NCI-H69 (cell line): ENCODE data around the gene HSPBP1.
A peak's percentile ranks its signal among the peaks of the same experiment; 100 is the strongest.

ENCODE experiments used
- DNase-seq: peaks from one replicate; lab custom pipeline; 2025; lab: John Stamatoyannopoulos, UW

HSPBP1 gene

DNA sequence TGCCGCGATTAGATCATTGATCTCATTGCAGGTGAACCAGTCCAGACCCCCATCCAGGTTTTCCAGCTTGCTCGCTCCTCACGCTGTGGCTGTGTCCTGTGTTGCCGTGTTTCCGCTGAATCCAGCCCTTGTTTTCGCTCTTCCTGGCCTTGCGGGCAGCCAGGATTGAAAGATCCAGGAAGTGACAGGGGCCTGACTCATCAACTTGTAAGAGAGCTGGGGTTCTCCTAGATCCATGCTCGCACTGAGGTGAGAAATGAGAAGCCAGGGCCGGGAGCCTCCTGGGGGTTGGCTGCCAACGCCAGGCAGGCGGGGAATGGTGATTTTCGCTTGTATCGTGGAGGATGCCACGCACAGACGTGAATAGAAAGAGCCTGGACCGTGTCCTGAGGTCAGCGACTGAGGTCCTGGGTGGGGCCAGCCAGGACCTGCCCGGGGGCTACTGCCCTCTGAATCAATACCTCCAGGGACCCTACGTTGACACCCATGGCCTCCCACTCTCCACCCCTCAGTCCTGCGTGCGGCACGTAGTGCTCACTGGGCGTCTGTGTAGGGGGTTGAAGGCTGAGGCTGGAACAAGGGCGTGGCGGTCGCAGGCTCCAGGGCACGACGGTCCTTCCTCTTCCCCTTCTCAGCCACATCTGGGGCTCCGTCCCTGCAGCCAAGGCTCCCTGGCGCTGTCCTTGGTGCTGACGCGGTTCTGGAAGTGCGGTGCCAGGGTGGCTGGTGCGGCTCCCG, 63.3 kb downstream of the HSPBP1 start:
- DNase-seq: peak; percentile 98

DNA sequence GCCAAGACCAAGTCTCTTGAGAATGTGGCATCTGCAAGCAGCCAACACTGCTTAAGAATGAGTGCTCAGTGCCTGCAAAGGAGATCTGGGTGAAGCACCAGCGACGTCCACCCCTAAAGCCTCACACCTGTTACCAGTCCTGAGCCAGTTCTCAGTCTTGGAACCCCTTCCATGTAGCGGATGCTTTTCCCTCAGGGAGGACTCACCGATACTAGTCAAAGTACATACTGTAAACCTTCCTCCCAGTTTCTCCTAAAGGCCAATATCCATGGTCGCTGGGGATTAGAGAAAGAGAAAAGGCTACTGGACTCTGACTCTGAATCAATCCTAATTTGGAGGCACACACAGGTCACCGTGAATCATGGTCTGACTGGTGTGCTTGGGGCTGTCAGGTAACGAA, 66.4 kb downstream of the HSPBP1 start:
- DNase-seq: no peak

DNA sequence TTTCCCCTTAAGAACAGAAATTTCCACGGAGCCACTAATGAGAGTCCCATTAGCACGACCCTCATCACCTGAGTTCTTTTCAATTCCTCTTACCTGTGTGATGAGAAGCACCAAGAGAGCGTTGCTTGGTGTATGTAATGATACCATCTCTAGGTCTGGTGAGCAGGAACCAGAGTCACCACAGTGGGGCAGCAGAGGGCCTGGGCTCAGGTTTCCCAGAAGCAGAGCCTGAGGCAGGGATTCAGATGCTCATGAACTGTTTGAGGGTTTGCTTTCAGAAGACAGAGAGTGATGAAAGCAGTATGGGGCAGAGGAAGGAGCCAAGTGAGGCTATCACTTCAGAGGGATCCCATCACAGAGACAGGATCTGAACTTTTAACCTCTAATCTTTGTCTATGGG, 67.5 kb downstream of the HSPBP1 start:
- peak; percentile 51 for DNase-seq
